Measurements from ENCODE around the gene CHRM1.

- TF ChIP-seq CTCF (IDR thresholded peaks at IDR 0.05) (no peak), POLR2A (IDR thresholded peaks at IDR 0.05) (no peak)
These were observed 57.4 kb downstream of the CHRM1 start for GRCh38 chr11:62863687-62864335.
